GM21529 (cell line): ENCODE data around the gene SMAD5.

Experiments used
- ATAC-seq: cut with Tn5 transposase; IDR thresholded peaks from one replicate; pipeline ENCODE4 v1.9.1; 2021; ENCODE audit not compliant: unreplicated experiment

Gene SMAD5

GRCh38 chr5:136213919-136214493 is 81.4 kb downstream of the SMAD5 start:
- ATAC-seq: no peak

GRCh38 chr5:136215812-136216211 is 83.2 kb downstream of the SMAD5 start:
- ATAC-seq: no peak

- ATAC-seq: no peak
Observed at GRCh38 chr5:136216230-136216629, 83.6 kb downstream of the SMAD5 start.

GRCh38 chr5:136221340-136221739 is 88.7 kb downstream of the SMAD5 start:
- no peak for ATAC-seq

- no peak for ATAC-seq
Observed at GRCh38 chr5:136222580-136223235, 90.1 kb downstream of the SMAD5 start.

GRCh38 chr5:136225796-136226195 is 93.2 kb downstream of the SMAD5 start:
- ATAC-seq: no peak

GRCh38 chr5:136226401-136226800 is 93.8 kb downstream of the SMAD5 start:
- no peak for ATAC-seq

DNA sequence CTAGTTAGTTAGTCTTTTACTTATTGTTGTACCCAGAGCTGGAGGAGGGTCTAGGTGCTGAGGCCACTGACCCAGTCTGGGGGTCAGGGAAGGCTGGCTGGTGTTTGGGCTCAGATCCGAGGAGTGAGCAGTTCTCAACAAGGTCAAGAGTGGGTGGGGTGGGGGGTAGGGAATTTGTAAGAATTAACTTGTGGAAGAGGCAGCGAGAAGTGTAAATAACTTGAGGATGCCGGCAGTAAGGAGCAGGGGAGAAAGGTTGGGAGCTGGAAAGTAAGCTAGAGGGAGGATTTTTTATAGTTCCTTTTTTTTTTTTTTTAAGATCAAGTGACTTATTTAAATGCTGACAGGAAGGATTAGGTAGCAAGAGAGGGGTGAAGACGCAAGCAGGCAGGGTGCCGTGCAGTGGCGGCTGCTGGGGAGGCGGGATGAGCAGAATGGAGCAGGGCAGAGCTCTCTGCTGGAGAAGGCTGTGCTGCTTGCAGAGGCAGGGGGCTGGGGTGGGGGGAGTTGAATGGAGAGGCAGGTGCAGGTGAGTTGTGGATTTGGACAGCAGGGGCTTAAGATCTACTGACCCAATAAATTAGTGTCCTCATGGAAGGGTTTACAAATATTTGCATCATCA is 95.6 kb downstream of the SMAD5 start:
- ATAC-seq: no peak

DNA sequence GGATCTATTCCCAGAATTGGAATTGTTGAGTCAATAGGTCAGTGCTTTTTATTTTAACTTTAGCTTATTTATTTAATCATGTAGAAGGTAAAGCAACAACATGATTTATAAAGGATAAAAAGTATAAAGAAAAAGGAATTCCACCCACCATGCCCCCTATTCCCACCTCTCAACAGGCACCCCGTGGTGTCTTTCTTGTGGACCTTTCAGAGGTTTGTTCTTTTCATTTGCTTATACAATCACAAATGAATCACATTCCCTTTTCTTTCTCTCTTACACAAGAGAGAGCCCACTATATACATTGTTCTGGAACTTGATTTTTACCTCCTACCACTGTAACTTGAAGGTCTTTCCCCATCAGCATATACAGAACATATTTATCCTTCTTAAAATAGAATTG is 97.5 kb downstream of the SMAD5 start:
- no peak for ATAC-seq

- ATAC-seq: peak; percentile 75
Observed at GRCh38 chr5:136232316-136232715, 99.7 kb downstream of the SMAD5 start.
